Hepatocyte (in vitro differentiated cells): ENCODE measurements around the gene OST4.

Experiments used
- EZH2 ChIP-seq: fragments of 200-600 bp; sonication (generic); IDR thresholded peaks from 2 replicates; pipeline ENCODE4 v1.6.1; 2016; ENCODE audit warnings: antibody characterized with exemption, mild to moderate bottlenecking, borderline replicate concordance
- EZH2phosphoT487 ChIP-seq: fragments of 200-600 bp; sonication (generic); IDR thresholded peaks from one replicate; pipeline ENCODE4 v1.6.1; 2018; ENCODE audit warnings: antibody characterized with exemption, mild to moderate bottlenecking, low read depth, moderate library complexity; ENCODE audit not compliant: unreplicated experiment, severe bottlenecking
- TF ChIP-seq, protein P1 (sequence below): fragments of 200-600 bp; sonication (generic); IDR thresholded peaks from 2 replicates; pipeline ENCODE4 v1.5.1; 2016; ENCODE audit warnings: antibody characterized with exemption, mild to moderate bottlenecking; ENCODE audit not compliant: poor library complexity

DNA sequence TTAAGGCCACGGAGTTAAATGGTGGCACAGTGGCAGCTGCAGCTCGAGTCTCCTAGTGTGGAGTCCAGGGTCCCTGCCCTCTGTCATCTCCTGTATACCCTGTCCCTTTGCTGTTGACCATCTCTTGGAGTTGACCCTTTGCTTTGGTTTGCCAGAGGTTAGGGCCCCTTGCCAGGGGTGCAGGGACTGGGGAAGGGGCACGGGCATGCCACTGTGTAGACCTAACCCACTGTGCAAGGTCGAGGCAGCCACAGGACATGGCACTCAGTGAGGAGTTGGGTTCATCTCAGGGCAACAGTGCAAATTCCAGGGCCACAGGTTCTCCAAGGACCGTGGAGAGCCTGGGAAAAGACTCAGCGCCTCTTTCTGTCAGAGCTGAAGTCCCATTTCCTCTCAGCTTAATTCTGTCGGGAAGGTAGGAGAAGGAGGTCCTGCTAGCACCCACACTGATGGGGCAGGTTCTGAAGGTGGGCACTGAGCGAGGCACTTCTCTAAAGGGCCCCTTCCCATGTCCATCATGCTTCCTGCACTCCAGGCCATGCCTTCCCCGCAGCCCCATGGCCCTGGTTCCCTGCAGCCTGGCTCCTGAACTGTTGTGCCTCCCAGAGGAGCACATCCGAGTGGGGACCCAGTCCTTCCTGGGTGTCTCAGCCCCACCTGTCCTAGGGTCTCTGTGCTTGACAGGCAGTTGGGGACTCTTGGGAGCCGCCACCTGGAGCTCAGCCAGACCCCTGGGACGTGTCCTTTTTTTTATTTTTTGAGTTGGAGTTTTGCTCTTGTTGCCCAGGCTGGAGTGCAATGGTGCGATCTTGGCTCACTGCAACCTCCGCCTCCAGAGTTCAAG is 17.9 kb upstream of the OST4 start:
- TF ChIP-seq, protein P1, sequence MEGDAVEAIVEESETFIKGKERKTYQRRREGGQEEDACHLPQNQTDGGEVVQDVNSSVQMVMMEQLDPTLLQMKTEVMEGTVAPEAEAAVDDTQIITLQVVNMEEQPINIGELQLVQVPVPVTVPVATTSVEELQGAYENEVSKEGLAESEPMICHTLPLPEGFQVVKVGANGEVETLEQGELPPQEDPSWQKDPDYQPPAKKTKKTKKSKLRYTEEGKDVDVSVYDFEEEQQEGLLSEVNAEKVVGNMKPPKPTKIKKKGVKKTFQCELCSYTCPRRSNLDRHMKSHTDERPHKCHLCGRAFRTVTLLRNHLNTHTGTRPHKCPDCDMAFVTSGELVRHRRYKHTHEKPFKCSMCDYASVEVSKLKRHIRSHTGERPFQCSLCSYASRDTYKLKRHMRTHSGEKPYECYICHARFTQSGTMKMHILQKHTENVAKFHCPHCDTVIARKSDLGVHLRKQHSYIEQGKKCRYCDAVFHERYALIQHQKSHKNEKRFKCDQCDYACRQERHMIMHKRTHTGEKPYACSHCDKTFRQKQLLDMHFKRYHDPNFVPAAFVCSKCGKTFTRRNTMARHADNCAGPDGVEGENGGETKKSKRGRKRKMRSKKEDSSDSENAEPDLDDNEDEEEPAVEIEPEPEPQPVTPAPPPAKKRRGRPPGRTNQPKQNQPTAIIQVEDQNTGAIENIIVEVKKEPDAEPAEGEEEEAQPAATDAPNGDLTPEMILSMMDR = no peak
- TF ChIP-seq EZH2 (no peak), EZH2phosphoT487 (no peak)
